Chondrocyte (in vitro differentiated cells): ENCODE results near the gene SPAG4. TPM values are rescaled to one million over a fixed set of nuclear protein-coding genes. Genes with fewer than 3 reads are reported as not detected.

Source experiments
- DNase-seq: peaks from one replicate; pipeline ENCODE4 v3.0.0; 2021; ENCODE audit warnings: mixed read lengths, low spot score
- H3K27ac Mint-ChIP-seq: one replicate; pipeline ENCODE4 v1.8.0; 2021; ENCODE audit warnings: mild to moderate bottlenecking, moderate library complexity, mixed read lengths; ENCODE audit not compliant: unreplicated experiment
- H3K27me3 Mint-ChIP-seq: 2 replicates; pipeline ENCODE4 v1.8.0; 2021; ENCODE audit warnings: low read depth, mixed read lengths
- H3K36me3 Mint-ChIP-seq: 2 replicates; pipeline ENCODE4 v1.8.0; 2021; ENCODE audit warnings: low read depth, mixed read lengths
- H3K4me1 Mint-ChIP-seq: 2 replicates; pipeline ENCODE4 v1.8.0; 2021; ENCODE audit warnings: low read depth, mild to moderate bottlenecking, mixed read lengths
- H3K4me3 Mint-ChIP-seq: one replicate; pipeline ENCODE4 v1.8.0; 2021; ENCODE audit warnings: mild to moderate bottlenecking, moderate library complexity, mixed read lengths; ENCODE audit not compliant: unreplicated experiment
- H3K9me3 Mint-ChIP-seq: 2 replicates; pipeline ENCODE4 v1.8.0; 2021; ENCODE audit warnings: low read depth, mixed read lengths
- total RNA-seq: library from RNA; stranded (reverse); gene quantifications from 3 replicates; pipeline ENCODE4 v1.2.1, GENCODE V29; 2021
- TF ChIP-seq, protein P1 (sequence below): fragments of 200-600 bp; sonication (generic); IDR thresholded peaks from 2 replicates; pipeline ENCODE4 v1.5.0; 2021; ENCODE audit warnings: antibody characterized with exemption, mild to moderate bottlenecking, moderate library complexity

Gene SPAG4
- total RNA-seq, 1 donor from 2014 or later, result 8.6 TPM

GRCh38 chr20:35651958-35652357 lies 36.3 kb downstream of the SPAG4 start:
- Mint-ChIP-seq H3K27me3 (no peaks in the 10 kb centered on the region), H3K36me3 (no peaks in the 10 kb centered on the region), H3K4me1 (peaks cover 25% of the 10 kb centered on the region), H3K27ac (no peak overlapping the region), H3K4me3 (no peak overlapping the region), H3K9me3 (no peaks in the 10 kb centered on the region)
- TF ChIP-seq, protein P1, sequence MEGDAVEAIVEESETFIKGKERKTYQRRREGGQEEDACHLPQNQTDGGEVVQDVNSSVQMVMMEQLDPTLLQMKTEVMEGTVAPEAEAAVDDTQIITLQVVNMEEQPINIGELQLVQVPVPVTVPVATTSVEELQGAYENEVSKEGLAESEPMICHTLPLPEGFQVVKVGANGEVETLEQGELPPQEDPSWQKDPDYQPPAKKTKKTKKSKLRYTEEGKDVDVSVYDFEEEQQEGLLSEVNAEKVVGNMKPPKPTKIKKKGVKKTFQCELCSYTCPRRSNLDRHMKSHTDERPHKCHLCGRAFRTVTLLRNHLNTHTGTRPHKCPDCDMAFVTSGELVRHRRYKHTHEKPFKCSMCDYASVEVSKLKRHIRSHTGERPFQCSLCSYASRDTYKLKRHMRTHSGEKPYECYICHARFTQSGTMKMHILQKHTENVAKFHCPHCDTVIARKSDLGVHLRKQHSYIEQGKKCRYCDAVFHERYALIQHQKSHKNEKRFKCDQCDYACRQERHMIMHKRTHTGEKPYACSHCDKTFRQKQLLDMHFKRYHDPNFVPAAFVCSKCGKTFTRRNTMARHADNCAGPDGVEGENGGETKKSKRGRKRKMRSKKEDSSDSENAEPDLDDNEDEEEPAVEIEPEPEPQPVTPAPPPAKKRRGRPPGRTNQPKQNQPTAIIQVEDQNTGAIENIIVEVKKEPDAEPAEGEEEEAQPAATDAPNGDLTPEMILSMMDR, result no peak
- DNase-seq, result no peak

DNA sequence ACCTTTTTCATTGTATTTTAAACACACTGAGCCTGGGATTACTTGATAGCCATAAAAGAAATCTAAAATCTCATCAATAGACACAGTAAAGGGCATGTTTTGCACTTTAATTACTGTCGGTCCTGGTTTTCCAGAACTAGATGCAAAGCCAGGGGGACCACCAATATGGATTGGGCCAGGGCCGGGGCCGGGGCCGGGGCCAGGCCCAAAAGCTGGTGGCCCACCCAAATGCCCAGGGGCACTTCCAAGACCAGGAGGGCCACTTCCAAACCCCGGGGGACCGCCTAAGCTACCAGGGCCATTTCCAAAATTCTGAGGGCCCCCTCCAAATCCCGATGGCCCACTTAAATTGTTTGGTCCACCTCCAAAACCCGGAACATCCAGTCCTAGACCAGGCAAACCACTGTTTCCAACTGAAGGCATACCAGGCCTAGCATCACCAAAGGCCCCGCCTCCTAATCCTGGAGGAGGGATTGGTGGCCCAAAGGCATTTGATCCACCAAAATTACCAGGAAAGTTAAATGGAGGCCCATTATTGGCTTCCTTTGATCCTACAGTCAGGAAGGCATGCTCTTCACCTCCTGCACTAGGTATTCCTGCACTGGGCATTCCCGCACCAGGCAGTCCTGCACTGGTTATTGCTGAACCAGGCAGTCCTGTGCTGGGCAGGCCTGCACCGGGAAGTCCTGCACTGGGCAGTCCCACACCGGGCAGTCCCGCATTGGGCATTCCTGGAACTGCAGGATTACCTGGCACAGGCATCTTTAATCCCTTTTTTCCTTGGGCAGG lies 37.2 kb downstream of the SPAG4 start:
- no peak overlapping the region for H3K27ac Mint-ChIP-seq
- DNase-seq, result no peak
- peaks cover 31% of the 10 kb centered on the region for H3K4me1 Mint-ChIP-seq
- H3K36me3 Mint-ChIP-seq, result no peaks in the 10 kb centered on the region
- H3K9me3 Mint-ChIP-seq, result no peaks in the 10 kb centered on the region
- TF ChIP-seq, protein P1, result no peak
- H3K4me3 Mint-ChIP-seq, result no peak overlapping the region
- no peaks in the 10 kb centered on the region for H3K27me3 Mint-ChIP-seq

DNA sequence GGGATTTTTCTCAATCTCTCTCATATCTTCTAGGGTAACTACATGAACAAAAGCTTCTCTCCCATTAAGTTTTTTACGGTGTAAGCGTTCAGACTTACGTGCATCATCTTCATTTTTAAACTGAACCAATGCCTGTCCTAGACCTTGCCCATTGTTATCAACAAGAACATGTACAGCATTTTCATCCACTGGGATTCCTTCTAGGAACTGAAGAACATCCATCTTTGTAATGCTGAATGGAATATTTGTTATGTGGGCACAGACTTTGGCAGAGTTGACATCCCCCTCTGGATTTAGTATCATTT lies 37.8 kb downstream of the SPAG4 start:
- H3K27ac Mint-ChIP-seq, result no peak overlapping the region
- no peak for DNase-seq
- peaks cover 31% of the 10 kb centered on the region for H3K4me1 Mint-ChIP-seq
- H3K4me3 Mint-ChIP-seq, result no peak overlapping the region
- H3K36me3 Mint-ChIP-seq, result no peaks in the 10 kb centered on the region
- H3K9me3 Mint-ChIP-seq, result no peaks in the 10 kb centered on the region
- TF ChIP-seq, protein P1, result no peak
- H3K27me3 Mint-ChIP-seq, result no peaks in the 10 kb centered on the region

DNA sequence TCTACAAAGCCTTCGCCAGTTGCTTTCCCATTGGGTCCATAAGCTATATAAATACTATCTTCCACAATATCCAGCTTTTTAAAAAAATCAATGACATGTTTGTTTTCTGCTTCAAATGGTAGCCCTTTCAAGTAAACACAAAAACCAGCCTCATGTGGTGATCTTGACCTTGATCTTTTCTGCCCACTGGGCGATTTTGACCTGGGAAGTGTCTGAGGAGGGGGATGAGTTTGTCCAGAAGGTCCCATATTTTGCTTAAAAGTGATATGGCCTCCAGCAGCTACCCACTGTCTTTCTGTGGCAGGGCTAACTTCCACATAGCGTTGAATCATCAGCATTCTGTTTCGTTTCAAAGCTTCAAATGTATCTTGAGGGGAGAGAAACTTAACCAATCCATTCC lies 38.3 kb downstream of the SPAG4 start:
- no peak for DNase-seq
- H3K4me3 Mint-ChIP-seq, result no peak overlapping the region
- H3K36me3 Mint-ChIP-seq, result no peaks in the 10 kb centered on the region
- no peak overlapping the region for H3K27ac Mint-ChIP-seq
- H3K9me3 Mint-ChIP-seq, result no peaks in the 10 kb centered on the region
- TF ChIP-seq, protein P1, result no peak
- no peaks in the 10 kb centered on the region for H3K27me3 Mint-ChIP-seq
- peaks cover 29% of the 10 kb centered on the region for H3K4me1 Mint-ChIP-seq

GRCh38 chr20:35654415-35654814 lies 38.8 kb downstream of the SPAG4 start:
- Mint-ChIP-seq H3K9me3 (no peaks in the 10 kb centered on the region), H3K36me3 (no peaks in the 10 kb centered on the region), H3K27ac (no peak overlapping the region), H3K4me3 (no peak overlapping the region), H3K27me3 (no peaks in the 10 kb centered on the region), H3K4me1 (peaks cover 28% of the 10 kb centered on the region)
- no peak for DNase-seq
- TF ChIP-seq, protein P1, result no peak
